Left lung (tissue), 10 donors: ENCODE data around the gene MORC3. TPM values are rescaled to one million over a fixed set of nuclear protein-coding genes. Genes with fewer than 3 reads are reported as not detected.
A peak's percentile ranks its signal among the peaks of the same experiment; 100 is the strongest.

Experiments used
- ATAC-seq: fragments of 200-7000 bp; cut with Tn5 transposase; one replicate; pipeline ENCODE4 v1.9.1; 2020; ENCODE audit warnings: moderate library complexity
- DNase-seq, 4 donors: peaks; one replicate each; pipeline ENCODE4 v3.0.0-alpha.2; 2013 to 2020
- H3K27ac ChIP-seq, 2 donors: fragments of 200-600 bp; sonication (generic) in 1 of 2; one replicate each; pipeline versions ENCODE4 v1.5.0 to v1.8.0; 2020 to 2021
- H3K27me3 ChIP-seq, 2 donors: fragments of 200-600 bp; sonication (generic) in 1 of 2; one replicate each; pipeline versions ENCODE4 v1.5.0 to v1.8.0; 2020 to 2021
- H3K36me3 ChIP-seq, 2 donors: fragments of 200-600 bp; sonication (generic) in 1 of 2; one replicate each; pipeline versions ENCODE4 v1.5.0 to v1.8.0; 2020 to 2021
- H3K4me1 ChIP-seq, 2 donors: fragments of 200-600 bp; one replicate each; pipeline ENCODE4 v1.8.0; 2021
- H3K4me3 ChIP-seq, 2 donors: fragments of 200-600 bp; sonication (generic) in 1 of 2; one replicate each; pipeline versions ENCODE4 v1.5.0 to v1.8.0; 2020 to 2021; ENCODE audit warnings: mild to moderate bottlenecking in 1 of 2
- H3K9me3 ChIP-seq, 2 donors: fragments of 200-600 bp; sonication (generic) in 1 of 2; one replicate each; pipeline versions ENCODE4 v1.5.0 to v1.8.0; 2020 to 2021
- intact Hi-C, 2 donors: fragments of 100-400 bp; cut with DNase I; formaldehyde crosslinking; loops; one replicate each; pipeline versions ENCODE4 v1.11.2 to v1.14.2; 2022
- polyA plus RNA-seq, 6 donors: library from polyadenylated mRNA; unstranded; fragments of 120-200 nt; gene quantifications; one replicate each; pipeline ENCODE4 v1.2.1, GENCODE V29; 2013; ENCODE audit not compliant: insufficient read length in 6 of 6
- total RNA-seq, 2 donors: library from RNA; stranded (reverse); fragmentation: NEBNext Ultra II Directional; extraction: Animal tissue kit (Norgen Biotek cat#: 25700); gene quantifications; one replicate each; pipeline ENCODE4 v1.2.1, GENCODE V29; 2021
- TF ChIP-seq, protein P1 (sequence below), 2 donors: fragments of 200-600 bp; sonication (generic) in 1 of 2; IDR thresholded peaks; one replicate each; pipeline versions ENCODE4 v1.5.0 to v1.8.0; 2021; ENCODE audit warnings: antibody characterized with exemption in 2 of 2
- donor health status: DM: no; HTN: yes; CAD: no.
- donor health status: DM: no; HTN: no; CAD: no.

The MORC3 gene
- total and polyA plus RNA-seq, 8 donors: 25.6 to 61.4 (median 48.1) TPM

DNA sequence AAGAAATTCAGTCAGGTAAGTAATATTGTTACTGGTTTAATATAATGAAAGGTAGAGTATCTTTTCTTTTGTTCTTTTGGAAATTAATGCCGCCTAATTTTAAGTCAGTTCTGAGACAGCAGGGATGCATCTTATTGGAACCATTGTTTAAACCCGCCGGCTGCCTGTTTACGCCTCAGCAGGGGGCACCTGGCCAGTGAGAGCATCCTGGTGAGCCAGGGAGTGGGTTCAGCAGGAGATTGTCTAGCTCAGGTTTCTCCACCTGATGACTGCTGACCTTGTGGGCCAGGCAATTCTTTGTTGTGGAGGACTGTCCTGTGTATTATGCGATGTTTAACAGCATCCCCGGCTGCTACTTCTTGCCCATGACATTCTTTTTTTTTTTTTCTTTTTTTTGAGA is 95.4 kb downstream of the MORC3 start:
- ATAC-seq: no peak
- no peaks in the 10 kb centered on the region for H3K9me3 ChIP-seq
- intact Hi-C loops: no loop called here
- no peak overlapping the region for H3K27ac ChIP-seq
- H3K27me3 ChIP-seq: no peaks in the 10 kb centered on the region
- H3K4me1 ChIP-seq: no peaks in the 10 kb centered on the region
- H3K4me3 ChIP-seq: no peak overlapping the region
- TF ChIP-seq, protein P1, sequence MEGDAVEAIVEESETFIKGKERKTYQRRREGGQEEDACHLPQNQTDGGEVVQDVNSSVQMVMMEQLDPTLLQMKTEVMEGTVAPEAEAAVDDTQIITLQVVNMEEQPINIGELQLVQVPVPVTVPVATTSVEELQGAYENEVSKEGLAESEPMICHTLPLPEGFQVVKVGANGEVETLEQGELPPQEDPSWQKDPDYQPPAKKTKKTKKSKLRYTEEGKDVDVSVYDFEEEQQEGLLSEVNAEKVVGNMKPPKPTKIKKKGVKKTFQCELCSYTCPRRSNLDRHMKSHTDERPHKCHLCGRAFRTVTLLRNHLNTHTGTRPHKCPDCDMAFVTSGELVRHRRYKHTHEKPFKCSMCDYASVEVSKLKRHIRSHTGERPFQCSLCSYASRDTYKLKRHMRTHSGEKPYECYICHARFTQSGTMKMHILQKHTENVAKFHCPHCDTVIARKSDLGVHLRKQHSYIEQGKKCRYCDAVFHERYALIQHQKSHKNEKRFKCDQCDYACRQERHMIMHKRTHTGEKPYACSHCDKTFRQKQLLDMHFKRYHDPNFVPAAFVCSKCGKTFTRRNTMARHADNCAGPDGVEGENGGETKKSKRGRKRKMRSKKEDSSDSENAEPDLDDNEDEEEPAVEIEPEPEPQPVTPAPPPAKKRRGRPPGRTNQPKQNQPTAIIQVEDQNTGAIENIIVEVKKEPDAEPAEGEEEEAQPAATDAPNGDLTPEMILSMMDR (IDR thresholded peaks at IDR 0.05): no peak
- peaks cover 0 to 60% of the 10 kb centered on the region in 2 donors for H3K36me3 ChIP-seq
- no peak for DNase-seq

DNA sequence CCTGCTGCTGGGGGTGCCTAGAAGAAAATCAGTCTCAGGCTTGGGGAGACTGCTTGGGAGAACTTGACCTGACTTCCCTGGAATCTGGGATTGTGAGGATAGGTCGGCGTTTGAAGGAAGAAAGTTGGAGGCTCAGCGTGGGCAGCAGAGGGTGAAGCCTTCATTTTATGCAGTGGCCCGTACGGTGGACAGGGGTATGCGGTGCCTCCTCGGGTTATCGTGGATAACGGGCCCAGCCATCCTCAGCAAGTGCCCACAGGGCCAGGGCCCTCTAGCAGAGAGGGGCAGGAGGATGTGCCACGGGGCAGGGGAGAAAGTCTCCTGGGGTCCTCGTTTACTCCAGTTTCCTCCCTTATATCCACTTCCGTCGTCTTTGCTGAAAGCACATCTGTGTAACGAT is 99.2 kb downstream of the MORC3 start:
- Histone ChIP-seq H3K27ac (no peak overlapping the region), H3K9me3 (no peaks in the 10 kb centered on the region), H3K4me3 (no peak overlapping the region), H3K27me3 (no peaks in the 10 kb centered on the region), H3K4me1 (no peaks in the 10 kb centered on the region), H3K36me3 (peaks cover 0 to 27% of the 10 kb centered on the region in 2 donors)
- ATAC-seq: no peak
- no peak for DNase-seq
- intact Hi-C loops: no loop called here
- TF ChIP-seq, protein P1 (IDR thresholded peaks at IDR 0.05): no peak

- ATAC-seq: peak; percentile 97
- TF ChIP-seq, protein P1 (IDR thresholded peaks at IDR 0.05): peak; percentile 64 to 71
- H3K27me3 ChIP-seq: no peaks in the 10 kb centered on the region
- peak in 3 of 4 donors; percentile 66 to 91 (median 74) for DNase-seq
- H3K4me1 ChIP-seq: no peaks in the 10 kb centered on the region
- H3K9me3 ChIP-seq: no peaks in the 10 kb centered on the region
- no peak overlapping the region for H3K27ac ChIP-seq
- peaks cover 0 to 23% of the 10 kb centered on the region in 2 donors for H3K36me3 ChIP-seq
- H3K4me3 ChIP-seq: no peak overlapping the region
- intact Hi-C loops: no loop called here
Observed at GRCh38 chr21:36419996-36420395, 100.0 kb downstream of the MORC3 start.

GRCh38 chr21:36420571-36421339 is 100.8 kb downstream of the MORC3 start:
- ATAC-seq (no peak), DNase-seq (no peak)
- Histone ChIP-seq H3K4me3 (no peak overlapping the region), H3K27me3 (no peaks in the 10 kb centered on the region), H3K4me1 (no peaks in the 10 kb centered on the region), H3K27ac (no peak overlapping the region), H3K36me3 (peaks cover 0 to 17% of the 10 kb centered on the region in 2 donors), H3K9me3 (no peaks in the 10 kb centered on the region)
- intact Hi-C loops: no loop called here
- TF ChIP-seq, protein P1 (IDR thresholded peaks at IDR 0.05): no peak

DNA sequence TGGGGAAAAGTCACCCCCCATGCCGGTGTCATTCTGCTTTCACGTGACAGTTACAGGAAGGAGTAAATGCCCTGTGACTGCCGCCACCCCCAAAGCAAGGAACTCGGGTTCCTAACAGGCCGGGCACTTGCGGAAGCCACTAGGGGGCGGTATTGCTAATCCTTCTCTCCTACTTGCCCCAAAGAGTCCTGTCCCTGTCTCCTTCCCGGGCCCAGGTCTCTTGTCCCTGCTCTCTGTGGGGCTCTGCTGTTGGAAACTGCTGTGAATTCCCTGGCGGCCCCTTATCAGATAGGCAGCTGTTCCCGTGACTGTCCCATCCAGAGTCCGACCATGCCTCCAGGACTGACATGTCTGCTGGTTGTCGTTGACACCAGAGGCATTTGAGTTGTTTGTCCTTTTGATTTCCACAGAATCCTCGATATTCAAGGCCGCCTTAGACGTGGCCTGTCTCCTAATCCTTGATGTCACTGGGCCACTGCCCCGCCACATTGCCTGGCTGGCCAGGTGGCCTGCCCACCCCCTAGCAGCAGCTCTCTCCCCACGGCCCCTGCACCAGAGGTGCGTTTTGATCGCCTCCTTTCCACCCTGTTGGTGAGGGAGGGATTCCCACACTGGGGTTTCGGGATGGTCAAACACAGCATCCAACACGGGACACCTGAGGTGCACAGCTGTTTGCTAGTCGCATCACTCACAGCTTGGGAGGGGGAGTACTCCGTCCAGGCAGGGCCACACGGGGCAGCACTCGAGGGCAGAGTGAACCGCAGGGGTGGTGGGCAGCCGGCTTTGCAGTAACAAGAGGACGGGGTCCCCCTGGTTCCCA is 102.5 kb downstream of the MORC3 start:
- peak; percentile 41 for ATAC-seq
- H3K27me3 ChIP-seq: no peaks in the 10 kb centered on the region
- peak in 2 of 4 donors; percentile 39 to 50 for DNase-seq
- H3K9me3 ChIP-seq: no peaks in the 10 kb centered on the region
- TF ChIP-seq, protein P1 (IDR thresholded peaks at IDR 0.05): peak; percentile 59 to 64
- peaks cover 0 to 6% of the 10 kb centered on the region in 2 donors for H3K36me3 ChIP-seq
- H3K27ac ChIP-seq: no peak overlapping the region
- H3K4me3 ChIP-seq: no peak overlapping the region
- intact Hi-C loops: no loop called here
- no peaks in the 10 kb centered on the region for H3K4me1 ChIP-seq
